ENCODE measurements around the gene OCA2. TPM values are rescaled to one million over a fixed set of nuclear protein-coding genes. Genes with fewer than 3 reads are reported as not detected.

Gene OCA2
- total and polyA plus RNA-seq, 2 of the 13 experiments (the other 11 are each of a cell fraction or from before 2014, with no cell fraction given), result 0.02 to 0.05 TPM

- TF ChIP-seq FUBP1 (CRISPR knock-in tag; IDR thresholded peaks at IDR 0.05; ENCODE audit: borderline replicate concordance) (no peak), EP300 (IDR thresholded peaks at IDR 0.05; ENCODE audit: low read depth in 2 of 2, low read length in 2 of 2) (no peak), EP300 (CRISPR knock-in tag; IDR thresholded peaks at IDR 0.05; ENCODE audit: borderline replicate concordance) (no peak), ZNF24 (IDR thresholded peaks at IDR 0.05) (no peak), ZNF513 (CRISPR knock-in tag; conservative IDR thresholded peaks at IDR 0.05) (no peak), ZNF264 (CRISPR knock-in tag; IDR thresholded peaks at IDR 0.05) (no peak), ZNF18 (CRISPR knock-in tag; IDR thresholded peaks at IDR 0.05; ENCODE audit: insufficient replicate concordance) (no peak), ZBTB20 (CRISPR knock-in tag; IDR thresholded peaks at IDR 0.05; ENCODE audit: borderline replicate concordance, low read depth) (no peak), SP2 (CRISPR knock-in tag; IDR thresholded peaks at IDR 0.05) (no peak), ZNF557 (CRISPR knock-in tag; IDR thresholded peaks at IDR 0.05) (no peak)
Observed at GRCh38 chr15:28114114-28114455, 15.0 kb upstream of the OCA2 start (continued).

All from HepG2 (cell line).